Testis (tissue), 2 donors: ENCODE data around the gene KRT13.

Experiments used
- CTCF ChIP-seq, 3 experiments: fragments of 450-650 bp in 2 of 3; fragments of 200-600 bp in 1 of 3; sonication (generic) in 1 of 3; IDR thresholded peaks; one replicate each; pipeline ENCODE4 v1.5.1; 2016 to 2019; ENCODE audit warnings: antibody characterized with exemption in 3 of 3, mild to moderate bottlenecking in 2 of 3, moderate library complexity in 1 of 3
- POLR2A ChIP-seq: fragments of 450-650 bp; IDR thresholded peaks from one replicate; pipeline ENCODE4 v1.6.1; 2017; ENCODE audit warnings: antibody characterized with exemption, mild to moderate bottlenecking, moderate library complexity

GRCh38 chr17:41503202-41503601 is 2.2 kb downstream of the KRT13 start:
- TF ChIP-seq CTCF (IDR thresholded peaks at IDR 0.05) = no peak
- no peak for TF ChIP-seq POLR2A
